Measurements from ENCODE around the gene RAP1A.
"Not testable (repeated sequence)": the region's sequence is repeated elsewhere in the genome, so short reads cannot be mapped to it uniquely, and the experiment has no call there.

The RAP1A gene

GRCh38 chr1:111738133-111738435 lies 118.5 kb downstream of the RAP1A start:
- DNase-seq (ENCODE audit: low spot score): no peak

- DNase-seq (ENCODE audit: low spot score): peak; percentile 45
Measured at GRCh38 chr1:111738436-111739193, 119.0 kb downstream of the RAP1A start.

GRCh38 chr1:111739194-111739924 lies 119.8 kb downstream of the RAP1A start, which contains the start of gene INKA2:
Gene INKA2 (minus strand): TSS chr1:111739395. CDS start chr1:111739242, 153 bp downstream.
- peak; percentile 84 for DNase-seq (ENCODE audit: low spot score)

GRCh38 chr1:111739925-111740765 lies 120.6 kb downstream of the RAP1A start:
- DNase-seq (ENCODE audit: low spot score): peak; percentile 58

- DNase-seq (ENCODE audit: low spot score): not testable (repeated sequence)
Measured at GRCh38 chr1:111742292-111742691, 122.7 kb downstream of the RAP1A start.

GRCh38 chr1:111742938-111743549 lies 123.5 kb downstream of the RAP1A start:
- DNase-seq (ENCODE audit: low spot score): no peak

- no peak for DNase-seq (ENCODE audit: low spot score)
Measured at GRCh38 chr1:111743679-111744101, 124.1 kb downstream of the RAP1A start.

- DNase-seq (ENCODE audit: low spot score): no peak
Measured at GRCh38 chr1:111745675-111746613, 126.4 kb downstream of the RAP1A start.

- no peak for DNase-seq (ENCODE audit: low spot score)
Measured at GRCh38 chr1:111746614-111746999, 127.0 kb downstream of the RAP1A start.

GRCh38 chr1:111747282-111747734 lies 127.7 kb downstream of the RAP1A start:
- peak; percentile 28 for DNase-seq (ENCODE audit: low spot score)

- no peak for DNase-seq (ENCODE audit: low spot score)
Measured at GRCh38 chr1:111747947-111748346, 128.4 kb downstream of the RAP1A start.

- DNase-seq (ENCODE audit: low spot score): no peak
Measured at GRCh38 chr1:111749628-111750027, 130.0 kb downstream of the RAP1A start.

GRCh38 chr1:111750856-111751255 lies 131.3 kb downstream of the RAP1A start:
- DNase-seq (ENCODE audit: low spot score): no peak

GRCh38 chr1:111751906-111752575 lies 132.5 kb downstream of the RAP1A start:
- DNase-seq (ENCODE audit: low spot score): peak; percentile 41

GRCh38 chr1:111754984-111755330 lies 135.4 kb downstream of the RAP1A start:
- no peak for DNase-seq (ENCODE audit: low spot score)

- DNase-seq (ENCODE audit: low spot score): peak; percentile 92
Measured at GRCh38 chr1:111755331-111756123, 135.9 kb downstream of the RAP1A start, which contains the start of gene DDX20. Gene DDX20 (plus strand): TSS chr1:111755901. CDS start chr1:111755925, 24 bp downstream.

GRCh38 chr1:111756124-111756513 lies 136.5 kb downstream of the RAP1A start:
- DNase-seq (ENCODE audit: low spot score): no peak

GRCh38 chr1:111758373-111758772 lies 138.8 kb downstream of the RAP1A start:
- DNase-seq (ENCODE audit: low spot score): no peak

- DNase-seq (ENCODE audit: low spot score): no peak
Measured at GRCh38 chr1:111761717-111762116, 142.1 kb downstream of the RAP1A start.
